WTC11 (cell line): Measurements from ENCODE around the gene SPINK14. TPM values are rescaled to one million over a fixed set of nuclear protein-coding genes. Genes with fewer than 3 reads are reported as not detected.

Source experiments
- ZNF532 ChIP-seq: fragments of 250-450 bp; sonication (Bioruptor Pico); IDR thresholded peaks from 2 replicates; pipeline ENCODE4 v1.9.0; 2021; ENCODE audit warnings: mild to moderate bottlenecking, borderline replicate concordance
- total RNA-seq: library from RNA; stranded (reverse); gene quantifications from 3 replicates; pipeline ENCODE4 v1.2.3, GENCODE V29; 2021

The SPINK14 gene
- total RNA-seq, 1 experiment from 2014 or later, result not detected

GRCh38 chr5:148224117-148224742 lies 55.9 kb downstream of the SPINK14 start (continued):
- TF ChIP-seq ZNF532 (CRISPR knock-in tag), result no peak

Other genes with a start within 250 kb of the SPINK14 start
- gene SPINK5, start 104.6 kb upstream of the SPINK14 start, total RNA-seq, result 5.9 to 10.5 TPM (median 8.4 TPM) in 3 replicates
- not detected in 3 replicates for gene SPINK6, start 34.5 kb downstream of the SPINK14 start, total RNA-seq
- gene MARCOL, start 70.0 kb downstream of the SPINK14 start, total RNA-seq, result not detected in 3 replicates
- 0.17 TPM in 1 of 3 replicates, not detected in the others for gene SPINK13, start 100.2 kb downstream of the SPINK14 start, total RNA-seq
- not detected in 3 replicates for gene SPINK7, start 143.9 kb downstream of the SPINK14 start, total RNA-seq
- not detected in 3 replicates for gene SPINK9, start 167.0 kb downstream of the SPINK14 start, total RNA-seq
- 30.4 to 35.8 TPM (median 34.8 TPM) in 3 replicates for gene FBXO38, start 215.4 kb downstream of the SPINK14 start, total RNA-seq